Measurements from ENCODE around the gene RAP2A.

Gene RAP2A

GRCh38 chr13:97456047-97456446 is 22.1 kb downstream of the RAP2A start:
- DNase-seq = no peak

- DNase-seq = no peak
Observed at GRCh38 chr13:97459215-97459777, 25.3 kb downstream of the RAP2A start.

GRCh38 chr13:97460004-97460775 is 26.2 kb downstream of the RAP2A start:
- DNase-seq = no peak

DNA sequence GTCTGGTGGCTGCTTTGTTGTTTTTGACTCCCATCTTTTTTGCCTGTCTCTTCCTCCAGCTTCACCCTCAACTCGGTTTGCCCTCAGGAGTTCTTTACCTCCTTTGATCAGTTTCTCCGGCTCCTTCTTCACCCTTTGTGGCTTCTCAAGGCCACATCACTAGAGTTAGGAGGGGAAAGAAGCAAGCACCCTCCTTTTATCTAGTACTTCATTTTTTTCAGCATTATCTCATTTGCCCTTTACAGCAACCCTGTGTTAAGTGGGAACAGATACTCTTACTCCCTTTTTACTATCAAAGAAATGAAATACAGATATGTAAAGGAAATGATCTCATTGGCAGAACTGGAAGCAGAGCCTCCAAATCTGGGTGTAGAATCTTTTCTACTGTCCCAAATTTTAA is 26.9 kb downstream of the RAP2A start:
- no peak for DNase-seq

DNA sequence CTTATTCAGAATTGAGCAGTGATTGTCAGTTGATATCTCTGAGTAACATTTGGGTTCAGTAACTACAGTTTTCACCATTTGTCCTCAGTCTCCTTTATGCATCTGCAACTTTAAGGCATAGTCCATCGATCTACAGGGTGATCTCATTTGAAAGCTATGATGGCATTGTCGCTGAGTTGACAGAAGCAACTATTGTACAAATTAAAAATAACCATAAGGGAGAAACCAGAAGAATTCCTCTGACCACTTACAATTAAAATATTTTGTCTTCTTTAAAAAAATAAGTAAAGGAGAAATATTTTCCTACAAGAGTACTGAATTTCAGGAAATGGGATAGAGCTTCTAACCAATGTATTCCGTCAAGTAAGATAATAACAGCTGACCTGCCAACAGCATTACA is 30.6 kb downstream of the RAP2A start:
- DNase-seq = no peak

DNA sequence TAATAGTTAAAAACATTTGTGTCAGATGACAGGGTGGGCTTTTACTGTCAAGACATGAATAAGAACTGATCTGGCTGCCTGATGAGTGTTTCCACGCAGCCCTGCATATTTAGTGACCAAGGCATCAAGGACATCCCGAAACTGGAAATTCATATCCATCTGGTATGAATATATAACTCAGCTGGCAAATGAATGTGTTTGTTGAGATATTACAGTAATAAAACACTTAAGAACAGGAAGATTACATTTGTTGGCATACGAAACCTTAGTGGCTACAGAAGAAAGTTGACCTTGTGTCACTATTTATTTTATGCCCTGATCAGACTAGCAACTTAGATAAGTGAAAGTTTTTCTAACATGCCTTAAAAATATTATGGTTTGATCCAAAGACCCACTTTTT is 32.8 kb downstream of the RAP2A start:
- DNase-seq = no peak

- peak in 1 of 2 donors; percentile 21 for DNase-seq
Observed at GRCh38 chr13:97468331-97468730, 34.4 kb downstream of the RAP2A start.

- no peak for DNase-seq
Observed at GRCh38 chr13:97471711-97472110, 37.7 kb downstream of the RAP2A start.

GRCh38 chr13:97474349-97474980 is 40.5 kb downstream of the RAP2A start:
- DNase-seq = no peak

DNA sequence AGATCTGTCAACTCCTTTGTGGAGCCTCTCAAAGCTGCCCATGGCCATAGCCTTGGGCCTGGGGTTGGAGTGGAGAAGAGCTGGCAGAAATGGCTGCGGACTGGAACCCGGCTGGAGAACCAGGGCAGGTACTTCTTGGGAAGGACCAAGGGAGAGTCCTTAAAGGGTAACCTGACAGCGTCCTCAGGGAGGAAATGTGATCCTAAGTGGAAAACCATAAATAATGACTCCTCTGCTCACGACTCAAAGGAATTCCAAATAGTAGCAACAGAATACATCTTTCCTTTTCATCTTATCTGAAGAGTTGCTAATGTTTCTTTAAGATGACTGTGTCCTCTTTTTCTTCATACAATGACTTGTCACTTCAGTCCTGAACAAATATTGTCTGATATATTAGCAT is 41.0 kb downstream of the RAP2A start:
- no peak for DNase-seq

DNA sequence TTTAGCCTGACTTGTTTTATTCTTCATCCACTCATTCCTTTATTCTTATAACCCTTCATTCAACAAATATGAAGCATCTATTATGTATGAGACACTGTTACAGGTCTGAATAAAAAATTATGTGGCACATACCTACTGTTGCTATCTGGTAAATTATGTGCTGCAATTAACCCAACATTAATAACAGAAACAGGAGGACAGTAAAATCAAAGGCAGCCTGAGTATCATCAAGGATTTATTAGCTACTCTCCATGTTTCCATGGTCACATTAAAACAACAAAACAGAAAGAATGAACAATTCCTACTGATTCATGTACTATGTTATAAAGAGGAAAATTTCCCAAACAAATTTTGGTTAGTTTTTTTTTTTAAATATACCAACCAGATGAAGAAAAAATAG is 43.9 kb downstream of the RAP2A start:
- DNase-seq = no peak

DNA sequence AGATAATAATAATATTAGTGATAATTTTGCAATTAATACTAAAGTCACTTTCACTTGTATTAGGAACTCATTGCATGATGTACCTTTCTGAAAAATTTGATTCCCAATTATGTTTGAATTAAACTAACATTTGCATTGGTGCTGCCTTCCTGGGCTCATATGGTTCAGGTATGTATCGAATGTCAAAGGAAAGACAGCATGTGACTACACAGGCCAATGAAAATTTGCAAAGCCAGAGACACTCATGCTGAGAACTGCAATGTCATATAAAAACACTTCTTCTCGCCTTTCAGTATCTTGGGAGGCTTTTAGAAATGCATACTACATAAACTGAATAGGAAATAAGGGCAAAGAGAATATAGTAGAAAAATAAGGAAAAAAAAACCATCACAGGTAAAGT is 44.3 kb downstream of the RAP2A start:
- no peak for DNase-seq

GRCh38 chr13:97483465-97483864 is 49.5 kb downstream of the RAP2A start:
- DNase-seq = no peak

DNA sequence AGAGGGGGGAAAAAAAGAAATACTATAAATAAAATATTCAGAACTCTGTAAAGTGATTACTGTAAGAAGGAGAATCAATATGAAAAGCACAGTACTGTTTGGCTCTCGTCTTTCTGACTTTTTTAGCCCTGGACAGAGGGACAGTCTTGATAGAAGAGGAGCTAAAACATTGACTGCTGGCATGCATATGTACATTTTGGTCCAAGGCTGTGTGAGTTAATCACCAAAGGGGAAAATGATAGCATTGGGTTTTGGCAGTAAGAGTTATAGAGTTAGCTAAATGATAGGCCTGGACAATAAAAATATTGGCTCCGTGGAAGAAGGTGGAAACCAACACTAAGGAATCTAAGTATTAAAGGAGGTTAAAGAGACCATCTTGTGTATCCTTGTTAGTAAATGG is 50.3 kb downstream of the RAP2A start:
- DNase-seq = no peak

DNA sequence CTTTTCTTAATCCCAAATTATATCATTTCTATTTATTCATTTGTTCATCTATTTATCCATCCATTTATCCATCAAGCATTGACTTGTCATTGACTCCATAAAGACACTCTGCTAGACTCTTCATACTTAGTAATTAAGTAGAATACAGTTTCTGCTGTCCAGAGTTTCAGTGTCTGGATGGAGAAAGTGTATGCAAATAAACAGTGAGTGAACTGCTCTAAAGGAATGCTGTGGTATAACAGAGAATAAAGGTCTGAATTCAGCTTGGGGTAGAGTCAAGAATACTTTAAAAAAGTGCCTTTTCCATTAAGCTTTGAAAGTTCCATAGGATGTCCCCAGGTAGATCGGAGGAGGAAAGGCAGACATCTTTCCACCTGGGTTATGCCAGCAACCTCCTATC is 51.4 kb downstream of the RAP2A start:
- DNase-seq = no peak

DNA sequence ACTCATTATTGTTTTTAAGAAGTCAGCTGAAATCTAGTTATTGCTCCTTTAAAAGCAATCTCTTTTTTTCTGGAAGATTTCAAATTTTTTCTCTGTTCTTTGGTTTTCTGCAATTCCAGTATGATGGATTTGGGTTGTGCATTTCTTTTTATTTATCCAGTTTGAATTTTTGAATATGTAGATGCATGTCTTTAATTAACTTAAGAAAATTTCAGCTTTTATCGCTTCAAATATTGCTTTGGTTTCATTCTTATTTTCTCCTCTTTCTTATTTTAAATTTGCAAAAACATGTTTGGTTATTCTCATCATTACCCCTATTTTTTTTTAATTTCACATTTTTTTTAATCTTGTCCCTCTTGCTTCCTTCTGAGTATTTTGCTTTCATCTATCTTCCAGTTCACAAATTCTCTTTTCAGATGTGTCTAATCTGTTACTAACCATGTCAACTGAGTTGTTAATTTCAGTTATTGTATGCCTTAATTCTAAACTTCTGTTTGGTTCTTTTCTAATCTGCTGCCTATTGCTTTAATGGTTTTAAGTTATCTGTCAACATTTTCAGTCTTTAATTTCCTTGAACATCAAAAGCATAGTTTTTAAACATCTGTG is 56.8 kb downstream of the RAP2A start:
- no peak for DNase-seq

DNA sequence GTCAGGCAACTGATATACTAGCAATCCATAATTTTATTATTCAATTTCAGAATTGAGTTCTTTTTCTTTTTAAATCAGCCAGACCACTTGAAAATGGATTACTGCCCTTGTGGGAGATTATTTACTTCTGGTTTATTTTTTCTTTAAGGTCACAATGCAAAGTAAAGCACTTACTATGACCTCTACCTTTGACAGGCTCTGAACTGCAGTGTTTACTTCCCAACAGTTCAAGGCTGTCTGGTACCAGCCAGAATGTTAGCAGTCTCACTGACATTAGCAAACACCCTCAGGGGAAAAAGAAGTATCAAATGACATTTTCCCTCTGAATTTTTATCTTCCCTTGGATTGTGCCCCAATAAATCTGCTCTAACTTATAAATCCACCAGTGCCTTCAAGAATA is 57.5 kb downstream of the RAP2A start:
- DNase-seq = no peak

DNA sequence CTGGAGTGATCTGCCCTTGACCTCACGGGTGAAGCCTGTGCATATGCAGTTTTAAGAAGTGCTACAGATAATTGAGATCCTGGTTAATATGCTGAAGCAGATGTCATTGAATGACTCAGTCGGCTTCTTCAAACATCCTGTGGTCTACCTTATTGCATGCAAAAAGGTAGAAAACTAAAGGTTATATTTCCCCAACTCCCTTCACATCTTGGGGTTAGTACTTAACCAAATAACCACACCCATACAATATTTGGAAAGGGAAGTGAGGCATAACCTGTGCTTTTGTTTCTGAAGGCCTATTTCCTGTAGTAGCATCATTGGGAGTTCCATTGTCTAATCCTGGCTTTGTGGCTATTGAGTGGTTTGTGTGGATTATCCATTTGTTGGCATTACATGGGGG is 58.3 kb downstream of the RAP2A start:
- no peak for DNase-seq

- DNase-seq = no peak
Observed at GRCh38 chr13:97492684-97493371, 58.9 kb downstream of the RAP2A start.

DNA sequence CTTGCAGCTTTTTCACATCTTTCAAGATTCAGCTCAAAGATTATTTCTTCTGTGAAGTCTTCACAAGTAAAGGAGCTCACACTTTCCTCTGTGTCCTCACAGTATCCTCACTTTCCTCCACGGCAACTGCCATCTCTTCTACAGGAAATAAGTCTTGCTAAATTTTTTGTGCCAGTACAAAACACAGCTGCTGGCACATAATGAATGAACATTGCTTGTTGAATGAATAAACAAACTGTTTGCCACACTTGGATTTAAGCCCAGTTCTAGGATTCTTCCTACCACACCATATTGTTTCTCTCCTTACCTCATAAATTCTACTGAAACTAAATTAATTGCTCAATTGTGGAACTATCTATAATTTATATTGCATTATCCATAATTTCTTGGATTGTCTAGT is 59.5 kb downstream of the RAP2A start:
- no peak for DNase-seq

- no peak for DNase-seq
Observed at GRCh38 chr13:97495678-97496077, 61.7 kb downstream of the RAP2A start.

GRCh38 chr13:97496511-97496910 is 62.5 kb downstream of the RAP2A start:
- no peak for DNase-seq

- DNase-seq = no peak
Observed at GRCh38 chr13:97497400-97497799, 63.4 kb downstream of the RAP2A start.
